ENCODE measurements around the gene ZNF613. TPM values are rescaled to one million over a fixed set of nuclear protein-coding genes. Genes with fewer than 3 reads are reported as not detected.

The ZNF613 gene
- total and polyA plus RNA-seq, 2 of the 13 experiments (the other 11 are each of a cell fraction or from before 2014, with no cell fraction given): 3.6 to 8.3 TPM

DNA sequence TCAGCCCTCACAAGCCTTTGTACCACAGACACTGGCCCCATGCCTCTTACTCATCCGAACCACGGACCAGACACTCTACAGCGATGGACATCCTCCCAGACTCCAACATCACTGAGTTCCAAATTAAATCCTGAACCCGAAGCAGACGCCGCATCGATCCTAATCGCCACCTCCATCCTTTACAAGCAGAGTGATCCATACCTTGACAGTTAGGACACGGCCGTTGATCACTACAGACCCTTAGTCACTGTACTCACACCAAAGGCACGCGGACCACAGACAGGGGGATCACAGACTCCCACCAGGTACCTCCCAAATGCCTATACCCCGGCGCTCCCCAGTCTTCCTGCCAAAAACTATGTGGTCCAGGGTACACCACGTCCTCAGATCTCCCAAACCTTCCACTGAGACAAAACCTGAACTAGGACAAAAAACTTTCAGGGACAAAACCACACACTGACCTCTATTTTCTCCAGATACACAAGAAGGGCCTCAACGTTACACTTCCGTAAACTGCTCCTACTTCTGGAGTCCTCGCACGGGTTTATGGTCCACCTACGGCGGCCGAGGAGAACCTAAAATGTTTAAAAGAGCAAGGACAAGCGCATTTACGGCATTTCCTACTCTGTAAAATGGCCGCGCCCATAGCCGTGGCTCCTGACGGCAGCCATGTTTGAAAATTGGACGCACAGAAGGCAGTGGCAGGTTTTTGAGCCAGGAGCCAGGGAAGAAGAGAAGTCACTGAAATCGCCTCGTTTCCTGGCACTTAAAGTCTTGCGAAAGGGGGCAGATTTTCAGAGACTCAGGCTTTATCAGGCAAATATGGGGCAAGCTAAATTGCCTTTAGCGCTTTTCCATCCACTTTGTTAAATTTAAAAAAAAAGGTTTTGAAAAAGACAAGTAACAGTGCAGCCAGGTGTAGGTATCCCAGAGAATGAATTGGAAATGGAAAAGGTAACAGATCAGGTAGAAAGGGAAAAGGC, 59.3 kb downstream of the ZNF613 start, which contains the start of gene ZNF350 (continued):
- TF ChIP-seq EEA1 (CRISPR knock-in tag; IDR thresholded peaks at IDR 0.05; ENCODE audit: borderline replicate concordance): no peak
- TF ChIP-seq, protein P1, sequence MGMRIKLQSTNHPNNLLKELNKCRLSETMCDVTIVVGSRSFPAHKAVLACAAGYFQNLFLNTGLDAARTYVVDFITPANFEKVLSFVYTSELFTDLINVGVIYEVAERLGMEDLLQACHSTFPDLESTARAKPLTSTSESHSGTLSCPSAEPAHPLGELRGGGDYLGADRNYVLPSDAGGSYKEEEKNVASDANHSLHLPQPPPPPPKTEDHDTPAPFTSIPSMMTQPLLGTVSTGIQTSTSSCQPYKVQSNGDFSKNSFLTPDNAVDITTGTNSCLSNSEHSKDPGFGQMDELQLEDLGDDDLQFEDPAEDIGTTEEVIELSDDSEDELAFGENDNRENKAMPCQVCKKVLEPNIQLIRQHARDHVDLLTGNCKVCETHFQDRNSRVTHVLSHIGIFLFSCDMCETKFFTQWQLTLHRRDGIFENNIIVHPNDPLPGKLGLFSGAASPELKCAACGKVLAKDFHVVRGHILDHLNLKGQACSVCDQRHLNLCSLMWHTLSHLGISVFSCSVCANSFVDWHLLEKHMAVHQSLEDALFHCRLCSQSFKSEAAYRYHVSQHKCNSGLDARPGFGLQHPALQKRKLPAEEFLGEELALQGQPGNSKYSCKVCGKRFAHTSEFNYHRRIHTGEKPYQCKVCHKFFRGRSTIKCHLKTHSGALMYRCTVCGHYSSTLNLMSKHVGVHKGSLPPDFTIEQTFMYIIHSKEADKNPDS (CRISPR knock-in tag; IDR thresholded peaks at IDR 0.05): no peak
- TF ChIP-seq BORCS8-MEF2B (CRISPR knock-in tag; IDR thresholded peaks at IDR 0.05): 0 out of 2 replicates have a peak, but pooled peaks have one; percentile 53
- peak; percentile 94 for TF ChIP-seq ZMYM4 (CRISPR knock-in tag; IDR thresholded peaks at IDR 0.05)
- TF ChIP-seq, protein P2, sequence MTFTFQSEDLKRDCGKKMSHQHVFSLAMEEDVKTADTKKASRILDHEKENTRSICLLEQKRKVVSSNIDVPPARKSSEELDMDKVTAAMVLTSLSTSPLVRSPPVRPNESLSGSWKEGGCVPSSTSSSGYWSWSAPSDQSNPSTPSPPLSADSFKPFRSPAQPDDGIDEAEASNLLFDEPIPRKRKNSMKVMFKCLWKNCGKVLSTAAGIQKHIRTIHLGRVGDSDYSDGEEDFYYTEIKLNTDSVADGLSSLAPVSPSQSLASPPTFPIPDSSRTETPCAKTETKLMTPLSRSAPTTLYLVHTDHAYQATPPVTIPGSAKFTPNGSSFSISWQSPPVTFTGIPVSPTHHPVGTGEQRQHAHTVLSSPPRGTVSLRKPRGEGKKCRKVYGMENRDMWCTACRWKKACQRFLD (CRISPR knock-in tag; IDR thresholded peaks at IDR 0.05; ENCODE audit: borderline replicate concordance): no peak
- TF ChIP-seq SIX1 (CRISPR knock-in tag; IDR thresholded peaks at IDR 0.05; ENCODE audit: borderline replicate concordance): peak; percentile 62; the same call in 1 of the 2 replicates
- no peak for TF ChIP-seq ZNF20 (CRISPR knock-in tag; IDR thresholded peaks at IDR 0.05)
- TF ChIP-seq SMARCE1 (IDR thresholded peaks at IDR 0.05; ENCODE audit: borderline replicate concordance): no peak
- TF ChIP-seq, protein P3, sequence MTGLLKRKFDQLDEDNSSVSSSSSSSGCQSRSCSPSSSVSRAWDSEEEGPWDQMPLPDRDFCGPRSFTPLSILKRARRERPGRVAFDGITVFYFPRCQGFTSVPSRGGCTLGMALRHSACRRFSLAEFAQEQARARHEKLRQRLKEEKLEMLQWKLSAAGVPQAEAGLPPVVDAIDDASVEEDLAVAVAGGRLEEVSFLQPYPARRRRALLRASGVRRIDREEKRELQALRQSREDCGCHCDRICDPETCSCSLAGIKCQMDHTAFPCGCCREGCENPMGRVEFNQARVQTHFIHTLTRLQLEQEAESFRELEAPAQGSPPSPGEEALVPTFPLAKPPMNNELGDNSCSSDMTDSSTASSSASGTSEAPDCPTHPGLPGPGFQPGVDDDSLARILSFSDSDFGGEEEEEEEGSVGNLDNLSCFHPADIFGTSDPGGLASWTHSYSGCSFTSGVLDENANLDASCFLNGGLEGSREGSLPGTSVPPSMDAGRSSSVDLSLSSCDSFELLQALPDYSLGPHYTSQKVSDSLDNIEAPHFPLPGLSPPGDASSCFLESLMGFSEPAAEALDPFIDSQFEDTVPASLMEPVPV (CRISPR knock-in tag; IDR thresholded peaks at IDR 0.05): 0 out of 2 replicates have a peak, but pooled peaks have one; percentile 31
- TF ChIP-seq ETV6 (CRISPR knock-in tag; conservative IDR thresholded peaks at IDR 0.05): peak; percentile 85; the same call in 1 of the 2 replicates
- TF ChIP-seq, protein P4, sequence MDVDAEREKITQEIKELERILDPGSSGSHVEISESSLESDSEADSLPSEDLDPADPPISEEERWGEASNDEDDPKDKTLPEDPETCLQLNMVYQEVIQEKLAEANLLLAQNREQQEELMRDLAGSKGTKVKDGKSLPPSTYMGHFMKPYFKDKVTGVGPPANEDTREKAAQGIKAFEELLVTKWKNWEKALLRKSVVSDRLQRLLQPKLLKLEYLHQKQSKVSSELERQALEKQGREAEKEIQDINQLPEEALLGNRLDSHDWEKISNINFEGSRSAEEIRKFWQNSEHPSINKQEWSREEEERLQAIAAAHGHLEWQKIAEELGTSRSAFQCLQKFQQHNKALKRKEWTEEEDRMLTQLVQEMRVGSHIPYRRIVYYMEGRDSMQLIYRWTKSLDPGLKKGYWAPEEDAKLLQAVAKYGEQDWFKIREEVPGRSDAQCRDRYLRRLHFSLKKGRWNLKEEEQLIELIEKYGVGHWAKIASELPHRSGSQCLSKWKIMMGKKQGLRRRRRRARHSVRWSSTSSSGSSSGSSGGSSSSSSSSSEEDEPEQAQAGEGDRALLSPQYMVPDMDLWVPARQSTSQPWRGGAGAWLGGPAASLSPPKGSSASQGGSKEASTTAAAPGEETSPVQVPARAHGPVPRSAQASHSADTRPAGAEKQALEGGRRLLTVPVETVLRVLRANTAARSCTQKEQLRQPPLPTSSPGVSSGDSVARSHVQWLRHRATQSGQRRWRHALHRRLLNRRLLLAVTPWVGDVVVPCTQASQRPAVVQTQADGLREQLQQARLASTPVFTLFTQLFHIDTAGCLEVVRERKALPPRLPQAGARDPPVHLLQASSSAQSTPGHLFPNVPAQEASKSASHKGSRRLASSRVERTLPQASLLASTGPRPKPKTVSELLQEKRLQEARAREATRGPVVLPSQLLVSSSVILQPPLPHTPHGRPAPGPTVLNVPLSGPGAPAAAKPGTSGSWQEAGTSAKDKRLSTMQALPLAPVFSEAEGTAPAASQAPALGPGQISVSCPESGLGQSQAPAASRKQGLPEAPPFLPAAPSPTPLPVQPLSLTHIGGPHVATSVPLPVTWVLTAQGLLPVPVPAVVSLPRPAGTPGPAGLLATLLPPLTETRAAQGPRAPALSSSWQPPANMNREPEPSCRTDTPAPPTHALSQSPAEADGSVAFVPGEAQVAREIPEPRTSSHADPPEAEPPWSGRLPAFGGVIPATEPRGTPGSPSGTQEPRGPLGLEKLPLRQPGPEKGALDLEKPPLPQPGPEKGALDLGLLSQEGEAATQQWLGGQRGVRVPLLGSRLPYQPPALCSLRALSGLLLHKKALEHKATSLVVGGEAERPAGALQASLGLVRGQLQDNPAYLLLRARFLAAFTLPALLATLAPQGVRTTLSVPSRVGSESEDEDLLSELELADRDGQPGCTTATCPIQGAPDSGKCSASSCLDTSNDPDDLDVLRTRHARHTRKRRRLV (CRISPR knock-in tag; IDR thresholded peaks at IDR 0.05): 0 out of 2 replicates have a peak, but pooled peaks have one; percentile 34
- TF ChIP-seq RXRB (CRISPR knock-in tag; IDR thresholded peaks at IDR 0.05; ENCODE audit: borderline replicate concordance): peak; percentile 70
- TF ChIP-seq, protein P5, sequence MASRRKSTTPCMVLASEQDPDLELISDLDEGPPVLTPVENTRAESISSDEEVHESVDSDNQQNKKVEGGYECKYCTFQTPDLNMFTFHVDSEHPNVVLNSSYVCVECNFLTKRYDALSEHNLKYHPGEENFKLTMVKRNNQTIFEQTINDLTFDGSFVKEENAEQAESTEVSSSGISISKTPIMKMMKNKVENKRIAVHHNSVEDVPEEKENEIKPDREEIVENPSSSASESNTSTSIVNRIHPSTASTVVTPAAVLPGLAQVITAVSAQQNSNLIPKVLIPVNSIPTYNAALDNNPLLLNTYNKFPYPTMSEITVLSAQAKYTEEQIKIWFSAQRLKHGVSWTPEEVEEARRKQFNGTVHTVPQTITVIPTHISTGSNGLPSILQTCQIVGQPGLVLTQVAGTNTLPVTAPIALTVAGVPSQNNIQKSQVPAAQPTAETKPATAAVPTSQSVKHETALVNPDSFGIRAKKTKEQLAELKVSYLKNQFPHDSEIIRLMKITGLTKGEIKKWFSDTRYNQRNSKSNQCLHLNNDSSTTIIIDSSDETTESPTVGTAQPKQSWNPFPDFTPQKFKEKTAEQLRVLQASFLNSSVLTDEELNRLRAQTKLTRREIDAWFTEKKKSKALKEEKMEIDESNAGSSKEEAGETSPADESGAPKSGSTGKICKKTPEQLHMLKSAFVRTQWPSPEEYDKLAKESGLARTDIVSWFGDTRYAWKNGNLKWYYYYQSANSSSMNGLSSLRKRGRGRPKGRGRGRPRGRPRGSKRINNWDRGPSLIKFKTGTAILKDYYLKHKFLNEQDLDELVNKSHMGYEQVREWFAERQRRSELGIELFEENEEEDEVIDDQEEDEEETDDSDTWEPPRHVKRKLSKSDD (CRISPR knock-in tag; IDR thresholded peaks at IDR 0.05; ENCODE audit: low read depth): 0 out of 2 replicates have a peak, but pooled peaks have one; percentile 33
- peak; percentile 50; the same call in 1 of the 2 replicates for TF ChIP-seq MED13 (CRISPR knock-in tag; IDR thresholded peaks at IDR 0.05)
